GOT3 (cell line): Measurements from ENCODE around the gene VAT1.

Experiments
- DNase-seq: peaks from one replicate; lab custom pipeline; 2025; ENCODE audit warnings: mixed read lengths; lab: John Stamatoyannopoulos, UW

VAT1 gene

DNA sequence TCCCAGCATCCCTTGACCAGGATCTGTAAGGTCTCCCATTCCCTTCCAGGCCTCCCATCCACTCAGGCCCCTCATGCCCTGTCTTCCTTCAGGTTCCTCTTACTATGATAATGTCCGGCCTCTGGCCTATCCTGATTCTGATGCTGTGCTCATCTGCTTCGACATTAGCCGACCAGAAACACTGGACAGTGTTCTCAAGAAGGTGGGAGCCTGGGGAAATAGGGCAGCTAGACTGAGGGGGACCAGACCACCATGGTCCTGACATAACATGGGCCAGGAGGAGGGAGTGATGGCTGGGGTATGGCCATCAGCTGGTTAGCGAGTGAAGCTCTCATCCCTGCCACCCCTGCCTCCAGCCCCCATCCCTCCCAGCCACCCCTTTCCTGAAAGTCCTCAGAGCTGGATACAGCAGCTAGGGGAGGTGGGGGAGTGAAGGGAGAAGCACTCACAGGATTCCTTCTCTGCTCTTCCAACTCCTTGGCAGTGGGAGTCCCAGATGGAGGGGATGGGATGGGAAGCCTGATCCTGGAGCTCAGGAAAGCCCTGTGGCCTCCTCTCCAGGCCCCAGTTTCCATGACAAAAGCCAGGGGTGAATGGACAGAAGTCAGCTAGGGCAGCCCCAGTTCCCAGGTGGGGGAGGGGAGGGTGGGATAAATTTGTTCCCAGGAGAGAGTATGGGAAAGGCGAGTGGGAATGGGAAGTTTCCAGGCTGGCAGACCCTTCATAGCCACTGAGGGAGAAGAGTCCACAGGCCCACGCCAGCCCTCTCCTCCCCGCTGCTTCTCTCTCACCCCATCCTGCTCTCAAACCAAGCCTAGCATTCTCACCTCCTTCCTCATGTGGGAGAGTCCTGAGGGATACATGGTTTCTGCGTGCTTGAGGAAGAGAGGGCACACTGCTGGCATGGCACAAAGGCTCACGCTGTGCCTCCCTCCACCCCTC lies 5.2 kb upstream of the VAT1 start:
- DNase-seq: no peak

DNA sequence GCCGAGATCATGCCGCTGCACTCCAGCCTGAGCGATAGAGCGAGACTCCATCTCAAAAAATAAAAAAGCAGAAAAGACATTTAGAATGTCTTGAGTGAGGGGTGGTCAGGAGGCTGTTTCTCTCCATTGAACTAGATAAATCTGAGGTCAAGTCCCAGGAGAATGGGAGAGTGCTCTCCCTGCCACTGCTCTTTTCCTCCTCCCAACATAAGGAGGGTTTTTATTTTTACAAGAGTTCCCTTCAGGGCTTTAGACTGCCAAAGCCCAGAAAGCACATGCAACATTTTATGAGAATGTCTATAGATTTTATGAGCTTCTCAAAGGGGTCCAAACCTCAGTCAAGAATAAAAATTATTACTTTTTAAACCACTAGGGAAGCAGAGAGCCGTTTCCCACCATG lies 4.4 kb upstream of the VAT1 start:
- DNase-seq: no peak

- DNase-seq: no peak
Measured at GRCh38 chr17:43025766-43026537, 3.8 kb upstream of the VAT1 start.

GRCh38 chr17:43025290-43025657 lies 3.1 kb upstream of the VAT1 start:
- DNase-seq: no peak

- DNase-seq: peak; percentile 73
Measured at GRCh38 chr17:43024407-43025289, 2.5 kb upstream of the VAT1 start, which contains the start of gene RND2. Gene RND2 (plus strand): TSS chr17:43025231. CDS start chr17:43025348, 117 bp downstream.

DNA sequence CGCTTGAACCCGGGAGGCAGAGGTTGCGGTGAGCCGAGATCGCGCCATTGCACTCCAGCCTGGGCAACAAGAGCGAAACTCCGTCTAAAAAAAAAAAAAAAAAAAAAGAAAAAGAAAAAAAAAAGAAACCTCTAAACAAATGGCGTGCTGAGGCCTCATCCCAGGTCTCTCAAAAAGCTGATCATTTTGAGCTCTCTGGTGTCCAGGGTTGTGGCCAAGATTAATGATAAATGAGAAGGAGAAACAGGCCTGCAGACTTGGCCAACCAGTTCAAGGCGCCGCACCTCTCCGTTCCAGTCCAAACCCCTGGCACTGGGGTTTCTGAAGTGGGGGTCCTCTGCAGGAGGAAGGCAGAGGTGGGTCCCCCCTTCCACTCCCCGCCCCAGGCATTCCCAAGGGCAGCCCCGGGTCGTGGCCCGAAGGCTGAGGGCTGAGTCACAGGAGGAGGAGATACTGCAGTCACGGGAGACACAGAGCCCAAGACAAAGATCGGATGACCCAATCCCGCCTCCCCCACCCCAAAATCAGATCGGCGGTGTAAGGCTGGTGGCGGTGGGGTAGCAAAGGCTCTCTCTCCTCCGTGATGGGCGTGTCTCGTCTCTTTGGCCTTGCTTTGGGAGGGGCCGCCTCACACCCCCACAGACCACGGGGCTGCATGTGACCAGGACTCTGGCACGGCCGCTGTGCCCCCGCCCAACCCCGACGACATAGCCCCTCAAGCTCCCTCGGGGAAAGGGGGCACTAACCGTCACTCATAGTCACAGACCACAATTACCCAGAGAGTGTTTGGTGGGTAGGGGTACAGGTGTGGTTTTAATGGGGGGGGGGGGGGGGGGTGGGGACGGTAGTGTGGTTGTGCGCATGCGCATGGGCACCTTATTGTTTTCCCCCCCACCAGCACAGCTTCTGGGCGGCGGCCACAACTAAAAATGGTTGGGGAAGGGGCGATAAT lies 1.1 kb downstream of the VAT1 start:
- peak; percentile 64 for DNase-seq

- DNase-seq: no peak
Measured at GRCh38 chr17:43020030-43020621, 2.1 kb downstream of the VAT1 start.

DNA sequence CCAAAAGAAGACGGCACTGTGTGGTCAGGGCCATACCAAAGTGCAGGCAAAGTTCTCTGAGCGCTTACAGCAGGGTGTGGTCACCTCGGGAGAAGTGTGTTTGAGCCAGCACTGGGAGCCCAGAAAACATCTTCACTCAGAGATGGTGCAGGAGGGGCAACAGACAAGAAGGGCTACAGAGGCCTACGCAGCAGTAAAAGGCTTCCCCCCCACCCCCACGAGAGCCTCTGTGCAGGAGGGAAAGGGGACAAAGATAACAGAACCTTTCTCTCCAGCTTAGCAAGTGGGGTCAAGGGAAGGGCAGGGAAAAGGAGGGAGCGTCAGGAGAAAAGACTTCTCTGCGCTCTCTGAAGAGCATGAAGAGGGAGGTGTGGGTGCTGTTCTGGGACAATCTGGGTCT lies 2.8 kb downstream of the VAT1 start:
- no peak for DNase-seq

DNA sequence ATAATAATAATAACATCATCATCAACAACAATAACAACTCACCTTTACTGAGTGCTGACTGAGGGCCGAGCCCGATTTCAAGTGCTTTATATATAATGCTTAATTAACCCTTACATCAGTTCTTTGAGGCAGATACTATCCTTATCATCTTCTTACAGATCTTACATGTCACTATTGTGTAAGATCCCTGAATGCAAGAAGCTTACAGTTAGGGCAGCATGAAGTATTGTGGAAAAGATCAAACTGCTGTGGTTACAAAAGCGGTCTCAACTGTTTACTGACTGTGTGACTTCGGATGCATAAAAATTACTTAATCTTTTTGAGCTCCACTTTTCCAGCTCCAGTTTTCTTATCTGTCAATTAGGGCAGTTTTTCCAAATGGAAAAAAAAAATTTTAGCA lies 3.3 kb downstream of the VAT1 start:
- DNase-seq: no peak

- DNase-seq: no peak
Measured at GRCh38 chr17:43018008-43018853, 4.0 kb downstream of the VAT1 start.

- DNase-seq: no peak
Measured at GRCh38 chr17:43016216-43016615, 6.0 kb downstream of the VAT1 start.

- DNase-seq: no peak
Measured at GRCh38 chr17:43015579-43015978, 6.6 kb downstream of the VAT1 start.

- DNase-seq: no peak
Measured at GRCh38 chr17:43014649-43015542, 7.3 kb downstream of the VAT1 start.

DNA sequence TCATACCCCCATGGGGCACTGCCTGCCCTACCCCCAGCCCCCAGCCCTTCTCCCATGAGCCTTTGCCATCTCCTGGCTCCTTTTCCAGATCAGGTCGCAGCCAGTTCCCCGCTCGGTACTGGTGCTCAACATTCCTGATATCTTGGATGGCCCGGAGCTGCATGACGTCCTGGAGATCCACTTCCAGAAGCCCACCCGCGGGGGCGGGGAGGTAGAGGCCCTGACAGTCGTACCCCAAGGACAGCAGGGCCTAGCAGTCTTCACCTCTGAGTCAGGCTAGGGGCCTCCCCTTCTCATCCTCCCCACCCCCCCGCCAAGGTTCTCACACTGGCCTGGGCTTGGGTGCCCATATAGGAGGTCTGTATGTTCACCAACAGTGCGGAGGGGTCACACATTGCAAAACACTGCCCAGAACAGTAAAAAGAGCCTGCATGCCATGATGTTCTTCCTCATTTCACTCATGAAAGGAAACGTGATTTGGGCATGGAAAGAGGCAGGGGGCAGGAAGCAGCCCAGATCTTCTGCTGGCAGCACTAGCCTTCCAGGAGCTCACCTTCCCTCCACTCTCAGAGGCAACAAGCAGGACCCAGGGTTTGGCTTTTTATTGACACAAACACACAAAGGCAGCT lies 8.1 kb downstream of the VAT1 start:
- DNase-seq: no peak

DNA sequence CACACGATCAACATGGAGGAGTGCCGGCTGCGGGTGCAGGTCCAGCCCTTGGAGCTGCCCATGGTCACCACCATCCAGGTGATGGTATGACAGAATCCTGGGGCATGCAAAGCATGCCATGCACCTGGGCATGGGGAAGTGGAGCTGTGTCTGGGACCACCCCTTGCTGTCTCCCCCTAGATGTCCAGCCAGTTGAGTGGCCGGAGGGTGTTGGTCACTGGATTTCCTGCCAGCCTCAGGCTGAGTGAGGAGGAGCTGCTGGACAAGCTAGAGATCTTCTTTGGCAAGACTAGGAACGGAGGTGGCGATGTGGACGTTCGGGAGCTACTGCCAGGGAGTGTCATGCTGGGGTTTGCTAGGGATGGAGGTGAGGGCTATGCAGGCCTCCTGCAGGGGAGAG lies 8.9 kb downstream of the VAT1 start:
- no peak for DNase-seq

- DNase-seq: no peak
Measured at GRCh38 chr17:43011728-43012472, 10.3 kb downstream of the VAT1 start.

- DNase-seq: no peak
Measured at GRCh38 chr17:43010667-43011308, 11.4 kb downstream of the VAT1 start.
